ENCODE results near the gene KIAA0232.

- TF ChIP-seq CTCF (IDR thresholded peaks at IDR 0.05) (no peak), POLR2A (IDR thresholded peaks at IDR 0.05) (no peak)
Observed at GRCh38 chr4:6740347-6740746, 42.2 kb upstream of the KIAA0232 start.
